ENCODE results near the gene CSKMT.
A peak's percentile ranks its signal among the peaks of the same experiment; 100 is the strongest.
"Not testable (repeated sequence)": the region's sequence is repeated elsewhere in the genome, so short reads cannot be mapped to it uniquely, and the experiment has no call there.

Gene CSKMT

GRCh38 chr11:62665075-62665598 lies at the start of gene CSKMT, which contains the start of gene C11orf98:
Gene CSKMT, plus strand, starts transcription at chr11:62665312. Its CDS starts 568 bp downstream, at chr11:62665880.
Gene C11orf98, minus strand, starts transcription at chr11:62665210. Its CDS starts 41 bp downstream, at chr11:62665169.
- peak; percentile 85 for DNase-seq (ENCODE audit: low read depth)

GRCh38 chr11:62615521-62615920 lies 49.6 kb upstream of the CSKMT start:
- DNase-seq (ENCODE audit: low read depth), result no peak

- DNase-seq (ENCODE audit: low read depth), result not testable (repeated sequence)
Measured at GRCh38 chr11:62616957-62617356, 48.2 kb upstream of the CSKMT start.

- DNase-seq (ENCODE audit: low read depth), result no peak
Measured at GRCh38 chr11:62621027-62621566, 44.0 kb upstream of the CSKMT start.

- peak; percentile 96 for DNase-seq (ENCODE audit: low read depth)
Measured at GRCh38 chr11:62621567-62622470, 43.3 kb upstream of the CSKMT start, which contains the start of gene B3GAT3. Gene B3GAT3, minus strand, starts transcription at chr11:62621986. Its CDS starts 39 bp downstream, at chr11:62621947.

GRCh38 chr11:62622476-62623089 lies 42.5 kb upstream of the CSKMT start:
- DNase-seq (ENCODE audit: low read depth), result no peak

GRCh38 chr11:62627713-62628112 lies 37.4 kb upstream of the CSKMT start:
- no peak for DNase-seq (ENCODE audit: low read depth)

GRCh38 chr11:62632492-62632891 lies 32.6 kb upstream of the CSKMT start:
- DNase-seq (ENCODE audit: low read depth), result no peak

GRCh38 chr11:62644220-62644619 lies 20.9 kb upstream of the CSKMT start:
- no peak for DNase-seq (ENCODE audit: low read depth)

- no peak for DNase-seq (ENCODE audit: low read depth)
Measured at GRCh38 chr11:62645671-62645945, 19.5 kb upstream of the CSKMT start.

GRCh38 chr11:62645946-62646824 lies 18.9 kb upstream of the CSKMT start, which contains the start of gene GANAB:
Gene GANAB, minus strand, starts transcription at chr11:62646613. Its CDS starts 14 bp downstream, at chr11:62646599.
- peak; percentile 98 for DNase-seq (ENCODE audit: low read depth)

GRCh38 chr11:62646825-62647608 lies 18.1 kb upstream of the CSKMT start:
- no peak for DNase-seq (ENCODE audit: low read depth)

- no peak for DNase-seq (ENCODE audit: low read depth)
Measured at GRCh38 chr11:62647609-62648005, 17.5 kb upstream of the CSKMT start.

- DNase-seq (ENCODE audit: low read depth), result no peak
Measured at GRCh38 chr11:62648185-62648966, 16.7 kb upstream of the CSKMT start.

- no peak for DNase-seq (ENCODE audit: low read depth)
Measured at GRCh38 chr11:62648967-62649364, 16.1 kb upstream of the CSKMT start.

- no peak for DNase-seq (ENCODE audit: low read depth)
Measured at GRCh38 chr11:62649486-62649885, 15.6 kb upstream of the CSKMT start.

- not testable (repeated sequence) for DNase-seq (ENCODE audit: low read depth)
Measured at GRCh38 chr11:62650283-62650682, 14.8 kb upstream of the CSKMT start.

- no peak for DNase-seq (ENCODE audit: low read depth)
Measured at GRCh38 chr11:62652161-62653006, 12.7 kb upstream of the CSKMT start.

GRCh38 chr11:62654297-62654696 lies 10.8 kb upstream of the CSKMT start:
- DNase-seq (ENCODE audit: low read depth), result no peak
